Measurements from ENCODE around the gene STT3B.
"Not testable (repeated sequence)": the region's sequence is repeated elsewhere in the genome, so short reads cannot be mapped to it uniquely, and the experiment has no call there.

Gene STT3B

DNA sequence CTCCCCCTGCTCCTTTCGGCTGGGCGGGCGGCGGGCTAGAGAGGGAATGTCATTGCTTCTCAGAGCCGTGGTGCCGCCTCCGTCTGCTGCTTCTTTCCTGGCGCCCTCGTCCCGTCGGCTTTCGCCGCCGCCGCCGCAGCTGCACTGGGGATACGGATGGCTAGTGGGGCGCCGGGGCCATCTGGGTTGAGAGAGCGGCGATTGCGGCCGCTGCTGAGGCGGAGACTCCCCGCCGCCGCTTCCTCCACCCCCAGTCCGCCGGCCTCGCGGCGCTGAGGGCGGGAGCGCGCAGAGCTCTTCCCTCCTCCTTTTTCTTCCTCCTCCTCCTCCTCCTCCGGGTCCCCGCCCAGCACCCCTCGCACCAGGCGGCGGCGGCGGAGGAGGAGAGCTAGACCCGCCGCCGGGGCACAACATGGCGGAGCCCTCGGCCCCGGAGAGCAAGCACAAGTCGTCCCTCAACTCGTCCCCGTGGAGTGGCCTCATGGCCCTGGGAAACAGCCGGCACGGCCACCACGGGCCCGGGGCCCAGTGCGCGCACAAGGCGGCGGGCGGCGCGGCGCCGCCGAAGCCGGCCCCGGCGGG lies at the start of gene STT3B:
Gene STT3B, plus strand, starts transcription at position 339 of the 582 bp plus-strand sequence. Its CDS starts 74 bp downstream, at position 413.
- peak in 30 of 56 donors; percentile 43 to 94 (median 85) for DNase-seq

DNA sequence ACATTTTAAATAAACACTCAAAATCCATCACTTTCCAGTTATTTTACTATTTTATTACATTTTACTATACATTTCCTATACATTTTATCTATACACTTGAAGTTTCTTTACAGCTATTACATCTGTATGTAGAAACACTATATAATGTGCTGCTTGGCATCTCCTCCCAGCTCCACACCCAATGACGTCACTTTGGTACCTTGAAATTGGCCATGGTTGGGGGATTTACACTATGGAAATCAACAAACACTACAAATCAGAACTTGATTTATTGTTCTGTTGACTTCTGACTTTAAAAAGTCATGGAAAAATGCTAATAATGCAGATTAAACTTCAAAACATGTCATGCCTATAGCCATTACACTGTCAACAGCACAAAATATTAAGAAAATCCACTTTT lies 48.9 kb upstream of the STT3B start:
- no peak for DNase-seq

DNA sequence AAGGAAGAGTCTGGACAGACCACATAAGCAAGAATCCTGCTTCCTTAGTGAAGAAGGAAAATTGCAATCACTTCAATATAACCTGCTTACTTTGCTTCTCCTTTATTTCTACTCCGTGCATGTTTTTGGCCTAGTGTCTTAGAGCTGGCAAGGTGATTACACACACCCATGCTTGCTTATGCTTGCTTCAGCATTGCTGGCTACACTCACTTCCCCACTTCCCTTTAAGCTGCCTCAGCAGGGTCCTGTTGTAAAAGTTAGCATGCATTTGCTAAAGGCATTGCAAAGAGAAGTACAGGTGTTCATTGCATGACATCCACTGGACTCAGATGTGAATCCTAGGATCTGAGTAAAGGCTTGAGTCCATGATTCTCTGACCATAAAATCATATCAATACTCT lies 47.5 kb upstream of the STT3B start:
- DNase-seq, result no peak

DNA sequence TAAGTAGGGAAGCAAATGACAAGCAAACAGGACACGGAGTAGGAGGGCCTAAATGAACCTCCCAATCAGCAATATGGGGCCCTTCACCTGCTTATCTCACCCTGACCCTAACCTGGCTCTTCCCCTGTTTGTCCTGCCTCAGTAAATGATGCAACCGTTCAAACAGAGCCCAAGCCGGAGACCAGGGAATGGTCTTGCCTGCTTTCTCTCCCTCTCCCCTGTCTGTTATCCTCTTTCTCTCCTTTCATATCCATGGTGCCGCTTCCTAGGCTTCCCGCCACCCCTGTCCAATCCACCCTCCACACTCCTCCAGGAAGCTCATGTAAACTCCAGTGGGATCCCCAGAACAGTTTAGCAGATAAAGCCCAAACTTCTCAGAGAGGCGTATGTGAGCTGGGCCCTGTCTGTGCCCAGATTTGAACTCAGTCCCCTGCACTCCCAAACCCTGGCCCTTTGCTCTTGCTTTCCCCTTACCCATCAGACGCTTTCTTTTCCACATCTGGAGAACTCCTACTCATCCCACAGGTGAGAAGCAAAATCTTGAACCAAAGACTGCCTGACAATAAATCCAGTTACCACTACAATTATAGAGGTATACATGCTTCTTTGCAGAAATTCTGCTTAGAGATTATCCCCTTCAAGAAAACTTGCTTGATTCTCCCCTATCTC lies 45.7 kb upstream of the STT3B start:
- no peak for DNase-seq

DNA sequence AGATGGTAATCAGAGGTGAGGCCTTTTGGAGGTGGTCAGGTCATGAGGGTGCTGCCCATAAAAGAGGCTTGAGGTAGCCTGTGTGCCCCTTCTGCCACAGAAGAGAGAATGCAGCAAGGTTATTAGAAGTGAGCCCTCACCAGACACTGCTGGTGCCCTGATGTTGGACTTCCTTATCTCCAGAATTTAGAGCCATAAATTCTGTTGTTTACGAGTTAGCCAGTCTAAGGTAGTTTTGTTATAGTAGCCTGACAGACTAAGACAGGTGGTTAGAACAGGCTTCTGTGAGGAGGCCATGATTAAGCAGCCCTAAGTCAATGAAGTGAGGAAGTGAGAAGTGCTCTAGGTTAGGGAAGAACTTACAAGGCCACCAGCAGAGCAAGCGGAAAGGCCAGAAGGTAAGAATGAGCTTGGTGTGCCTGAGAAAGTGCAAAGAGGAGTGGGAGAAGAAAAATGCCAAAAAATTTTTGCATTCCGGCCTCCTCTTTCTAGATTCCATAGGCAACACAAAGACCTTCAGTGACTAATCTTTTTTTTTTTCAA lies 44.2 kb upstream of the STT3B start:
- no peak for DNase-seq

DNA sequence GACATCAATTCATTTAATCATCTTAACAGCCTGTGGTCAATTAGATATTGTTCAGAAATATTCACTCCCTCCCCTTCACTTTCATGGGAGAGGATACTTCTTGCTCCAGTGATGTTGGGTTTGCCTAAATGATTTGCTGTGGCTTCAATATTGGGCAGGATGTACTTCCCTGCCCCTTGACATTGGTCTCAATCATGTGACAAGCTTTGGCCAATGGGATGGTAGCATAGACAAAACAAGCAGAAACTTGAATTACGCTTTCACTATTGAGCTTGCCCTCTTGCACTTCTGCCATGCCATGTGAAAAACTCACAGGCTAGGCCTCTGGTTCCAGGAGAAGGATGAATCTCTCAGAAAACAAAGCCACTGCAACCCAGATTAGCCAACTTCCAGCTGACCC lies 42.2 kb upstream of the STT3B start:
- DNase-seq, result no peak

DNA sequence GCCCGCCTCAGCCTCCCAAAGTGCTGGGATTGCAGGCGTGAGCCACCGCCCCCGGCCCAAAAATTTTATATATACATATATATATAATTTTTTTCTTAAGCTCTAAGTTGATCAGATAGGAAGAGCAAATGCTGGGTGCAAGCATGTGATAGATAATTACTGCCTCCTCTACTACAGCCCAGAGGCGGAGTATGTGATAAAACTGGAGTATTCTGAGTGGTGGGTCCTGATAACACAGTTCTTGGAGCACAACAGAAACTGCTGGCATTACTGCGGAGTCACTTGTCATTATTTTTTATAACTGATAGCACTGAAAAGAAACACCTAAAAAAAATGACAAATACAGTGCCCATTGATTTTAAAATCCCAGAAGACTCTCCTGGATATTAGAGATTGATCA lies 41.1 kb upstream of the STT3B start:
- no peak for DNase-seq

DNA sequence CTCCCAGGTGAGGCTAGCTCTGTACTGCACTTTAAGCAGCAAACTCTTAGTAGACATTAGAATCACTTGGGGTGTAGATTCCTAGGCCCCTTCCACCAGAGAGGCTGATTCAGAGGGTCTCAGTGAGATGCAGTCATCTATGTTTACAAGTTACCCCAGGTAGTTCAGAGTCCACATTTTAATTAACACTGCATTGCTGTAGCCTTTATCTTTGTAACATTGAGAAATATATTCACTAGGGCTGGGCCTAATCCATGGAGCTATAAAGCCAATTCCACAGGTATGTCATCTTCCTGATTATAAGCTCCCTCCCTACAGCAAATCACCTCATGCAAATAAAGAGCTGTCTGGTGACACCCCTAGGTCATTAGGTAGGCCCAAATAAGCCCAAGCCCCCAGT lies 39.6 kb upstream of the STT3B start:
- no peak for DNase-seq

DNA sequence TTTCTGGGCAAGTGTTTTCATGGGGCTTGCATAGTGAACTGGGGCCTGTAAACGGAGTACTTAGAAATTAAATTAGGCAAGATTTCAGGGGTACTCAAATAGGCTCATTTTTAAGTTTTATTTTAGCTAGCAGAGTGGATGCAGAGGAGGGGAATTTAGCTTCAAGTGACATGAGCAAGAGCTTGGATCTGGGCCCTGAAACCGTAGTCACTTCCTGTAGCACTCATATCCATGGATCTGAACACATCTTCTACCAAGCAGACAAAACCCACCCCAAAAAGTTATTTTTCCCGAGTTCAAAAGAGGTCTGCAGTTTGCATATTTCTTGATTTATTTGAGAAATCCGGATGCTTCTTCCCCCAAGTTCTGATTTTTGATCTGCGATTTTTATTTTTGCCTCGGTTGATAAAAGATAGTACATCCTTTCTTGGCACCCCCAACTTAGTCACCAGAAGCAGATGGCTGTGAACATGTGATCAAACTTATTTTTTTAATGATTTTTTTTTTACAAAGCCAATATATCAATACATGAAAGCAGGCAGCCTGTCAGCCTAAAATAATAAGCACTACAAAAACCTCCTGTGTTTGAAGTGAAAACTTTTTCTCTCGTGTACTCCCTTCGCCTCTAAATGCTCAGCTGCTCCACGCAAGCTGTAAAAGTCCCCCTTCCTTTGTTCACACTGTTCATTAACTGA lies 36.6 kb upstream of the STT3B start:
- DNase-seq, result no peak

DNA sequence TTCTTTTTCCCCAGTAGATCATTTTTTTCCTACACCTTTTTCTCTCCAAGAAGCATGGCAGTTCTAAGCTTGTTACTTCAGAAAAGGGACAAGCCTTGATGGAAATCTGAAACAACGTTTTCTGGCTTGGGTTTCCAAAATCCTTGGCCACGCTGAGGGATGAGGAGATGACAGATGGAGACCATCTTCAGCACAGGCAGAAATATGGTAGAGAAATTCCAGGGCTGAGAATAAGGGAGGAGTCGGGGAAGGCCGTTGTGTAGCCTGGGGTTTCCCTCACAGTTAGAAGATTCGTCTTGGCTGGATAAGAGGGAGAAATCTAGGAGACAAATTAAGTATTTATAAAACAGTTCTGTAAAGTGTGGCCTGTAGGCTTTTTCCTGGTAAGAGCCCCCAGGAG lies 33.9 kb upstream of the STT3B start:
- DNase-seq, result no peak

DNA sequence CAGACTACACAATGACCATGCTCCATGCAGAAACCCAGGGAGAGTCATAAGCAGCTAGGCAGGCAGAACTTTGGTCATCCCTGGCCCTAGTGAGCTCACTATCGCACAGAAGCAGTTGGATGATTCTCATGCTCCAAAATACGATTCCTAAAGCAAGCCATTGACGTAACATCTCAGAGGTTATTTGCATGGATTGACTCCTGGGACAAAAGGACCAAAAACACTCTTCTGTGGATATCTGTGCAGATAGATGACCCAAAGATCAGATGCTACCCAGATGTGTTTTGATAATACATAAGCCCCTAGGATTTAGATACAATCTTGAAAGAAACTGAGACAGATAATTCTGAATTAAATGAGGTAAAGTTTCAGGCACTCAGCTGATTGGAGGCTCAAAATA lies 33.4 kb upstream of the STT3B start:
- no peak for DNase-seq

DNA sequence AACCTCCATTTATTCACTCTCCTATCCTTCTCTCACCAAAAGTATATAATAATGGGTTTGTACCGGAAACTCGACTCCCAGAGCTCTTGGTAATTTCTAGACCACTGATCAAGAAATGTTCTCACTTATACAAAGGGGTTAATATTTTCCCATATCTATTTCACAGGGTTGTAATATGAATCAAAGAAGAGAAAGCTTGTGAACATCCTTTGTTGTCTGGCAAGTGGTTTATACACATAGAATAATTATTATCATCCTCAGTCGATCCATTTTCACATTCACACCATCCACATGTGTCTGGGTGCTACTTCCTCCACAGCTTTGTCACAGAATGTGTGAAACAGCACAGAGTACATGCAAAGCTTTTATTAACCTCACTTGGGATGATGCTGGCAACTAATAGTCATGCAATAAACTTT lies 29.9 kb upstream of the STT3B start:
- DNase-seq, result no peak

DNA sequence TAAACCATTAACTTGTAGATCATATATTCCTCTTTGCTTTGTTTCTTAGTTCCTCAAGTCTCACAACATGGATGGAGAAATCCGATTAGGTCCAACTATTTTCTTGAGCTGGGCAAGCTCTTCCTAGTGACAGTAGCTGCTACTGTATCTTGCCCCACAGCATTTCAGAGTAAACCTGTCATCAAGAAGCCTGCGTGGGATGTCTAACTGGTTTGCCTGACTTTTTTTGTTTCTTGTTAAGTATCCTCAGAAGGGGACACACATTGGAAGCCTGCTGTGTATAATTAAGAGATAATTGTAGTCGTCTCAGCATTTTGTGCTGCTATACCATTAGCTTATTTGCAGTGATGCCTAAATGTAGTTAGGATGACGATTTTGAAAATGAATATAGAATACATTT lies 29.3 kb upstream of the STT3B start:
- no peak for DNase-seq

DNA sequence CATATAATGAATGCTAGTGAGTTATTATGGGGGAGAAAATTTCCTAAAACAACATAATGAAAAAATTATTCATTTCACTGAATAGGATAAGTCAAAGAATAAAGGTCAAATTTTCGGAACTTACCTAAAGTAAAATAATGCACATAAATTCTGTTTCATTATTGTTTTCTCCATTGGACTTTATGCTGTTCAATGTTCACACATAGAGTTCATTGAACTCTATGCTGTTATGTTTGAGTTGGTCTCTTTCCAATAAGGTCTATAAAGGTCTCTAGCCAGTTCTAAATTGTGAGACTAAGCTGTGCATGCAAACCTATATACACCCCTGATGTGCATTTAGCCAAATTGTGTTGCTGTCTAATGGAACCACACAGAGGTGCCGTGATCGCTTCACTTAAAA lies 28.5 kb upstream of the STT3B start:
- DNase-seq, result no peak

DNA sequence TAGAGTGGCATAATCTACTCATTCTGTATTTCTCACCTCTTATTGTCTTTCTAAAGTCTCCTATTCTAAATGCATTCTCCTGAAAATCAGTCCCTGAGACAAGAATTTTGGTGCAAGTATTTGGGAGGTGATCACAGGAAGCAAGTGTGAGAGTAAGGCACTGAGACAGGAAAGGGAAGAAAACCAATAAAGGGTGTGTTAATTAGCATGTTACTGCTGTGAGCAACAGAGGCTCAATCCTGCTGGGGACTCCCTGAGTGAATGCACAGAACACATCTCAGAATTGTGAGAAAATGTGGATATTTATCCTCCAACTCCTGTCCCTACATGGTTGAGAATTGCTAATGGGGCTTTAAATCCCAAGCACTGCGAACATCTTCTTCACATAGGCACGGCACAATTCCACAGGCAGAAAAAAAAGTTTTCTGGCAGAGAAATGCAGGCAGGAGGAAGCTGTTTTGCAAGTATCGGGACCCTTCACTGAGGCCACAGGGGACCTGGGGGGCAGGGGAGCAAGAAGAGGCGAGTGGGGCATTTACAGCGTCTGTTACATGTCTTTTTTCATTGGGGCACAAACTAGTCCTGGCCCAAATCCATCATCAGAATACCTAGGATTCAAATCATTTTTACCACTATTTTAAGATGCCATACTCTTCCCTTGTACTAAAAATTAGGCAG lies 27.2 kb upstream of the STT3B start:
- no peak for DNase-seq

DNA sequence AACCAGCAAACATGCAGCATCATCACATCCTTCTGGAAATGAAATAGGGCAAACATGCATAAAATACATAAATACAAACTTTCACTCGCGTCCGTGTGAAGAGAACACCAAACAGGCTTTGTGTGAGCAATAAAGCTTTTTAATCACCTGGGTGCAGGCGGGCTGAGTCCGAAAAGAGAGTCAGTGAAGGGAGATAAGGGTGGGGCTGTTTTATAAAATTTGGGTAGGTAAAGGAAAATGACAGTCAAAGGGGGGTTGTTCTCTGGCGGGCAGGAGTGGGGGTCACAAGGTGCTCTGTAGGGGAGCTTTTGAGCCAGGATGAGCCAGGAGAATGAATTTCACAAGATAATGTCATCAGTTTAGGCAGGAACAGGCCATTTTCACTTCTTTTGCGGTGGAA lies 26.2 kb upstream of the STT3B start:
- DNase-seq, result not testable (repeated sequence)

DNA sequence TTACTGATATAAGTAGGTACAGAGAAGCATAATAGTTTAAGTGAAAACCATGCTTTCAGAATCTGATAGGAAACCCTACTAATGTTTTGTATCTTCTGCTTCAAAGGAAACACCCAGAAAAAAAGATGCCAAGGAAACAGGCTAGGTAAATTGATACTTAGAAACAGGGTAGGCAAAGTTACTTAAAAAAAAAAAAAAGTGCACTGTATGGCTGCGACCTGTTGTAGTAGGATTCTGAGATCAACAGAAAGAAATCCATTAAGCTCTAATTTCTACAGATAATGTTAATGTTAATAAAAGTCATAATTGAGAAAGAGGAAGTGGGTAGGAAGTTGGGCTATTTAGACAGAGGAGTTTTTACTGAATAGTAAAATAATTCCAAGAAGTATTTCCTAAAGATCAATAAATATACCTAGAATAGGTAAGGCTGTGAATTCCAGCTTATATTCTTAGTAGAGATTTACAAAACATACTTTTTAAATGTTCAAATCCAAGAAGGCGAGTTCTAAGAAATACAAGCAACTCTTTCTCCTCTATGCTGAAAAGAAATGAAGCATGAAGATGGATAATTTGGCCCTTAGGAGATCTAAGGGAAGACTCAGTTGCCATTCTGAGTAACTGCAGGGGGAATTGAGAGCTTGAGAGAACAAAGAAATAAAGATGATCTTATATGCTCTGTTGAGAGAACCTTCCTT lies 24.1 kb upstream of the STT3B start:
- no peak for DNase-seq

DNA sequence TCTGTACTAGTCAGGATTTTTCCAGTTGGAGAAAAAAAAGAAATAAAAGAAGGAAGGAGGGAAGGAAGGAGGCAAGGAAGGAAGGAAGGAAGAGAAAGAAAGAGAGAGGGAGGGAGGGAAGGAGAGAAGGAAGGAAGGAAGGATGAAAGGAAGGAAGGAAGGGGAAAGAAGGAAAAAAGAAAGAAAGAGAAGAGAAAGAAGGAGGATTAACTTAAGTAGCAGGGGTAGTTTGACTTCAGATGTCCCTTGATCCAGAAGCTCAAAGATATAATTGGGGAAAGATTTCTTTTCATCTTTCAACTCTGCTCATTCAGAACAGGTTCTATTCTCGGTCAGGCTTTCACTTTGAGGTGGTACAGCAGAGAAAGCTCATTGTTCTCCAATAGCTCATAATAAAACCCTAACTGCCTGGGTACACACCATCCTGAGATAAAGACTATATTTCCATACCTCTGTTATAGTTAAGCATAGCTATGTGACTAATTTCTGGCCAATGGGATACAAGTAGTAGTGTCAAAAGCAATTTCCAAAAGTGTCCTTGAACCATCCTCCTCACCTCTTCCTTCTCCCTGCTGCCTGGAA lies 23.5 kb upstream of the STT3B start:
- no peak for DNase-seq

DNA sequence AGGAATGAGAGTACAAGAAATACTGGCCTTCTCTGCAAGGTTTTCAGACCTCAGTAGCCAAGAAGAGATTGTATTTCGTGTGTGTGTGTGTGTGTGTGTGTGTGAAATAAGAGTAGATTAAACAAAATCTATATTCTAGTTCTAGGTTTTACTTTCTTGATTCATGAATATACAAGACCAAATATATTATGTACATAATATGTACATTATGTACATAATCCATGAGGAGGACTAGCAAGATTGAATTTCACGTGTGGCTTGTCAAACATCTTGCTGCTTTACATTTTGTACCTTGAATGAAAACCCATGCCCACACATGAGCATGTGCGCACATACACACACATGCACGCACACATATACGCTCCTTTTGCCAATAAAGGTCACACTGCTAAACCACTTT lies 18.2 kb upstream of the STT3B start:
- DNase-seq, result no peak

DNA sequence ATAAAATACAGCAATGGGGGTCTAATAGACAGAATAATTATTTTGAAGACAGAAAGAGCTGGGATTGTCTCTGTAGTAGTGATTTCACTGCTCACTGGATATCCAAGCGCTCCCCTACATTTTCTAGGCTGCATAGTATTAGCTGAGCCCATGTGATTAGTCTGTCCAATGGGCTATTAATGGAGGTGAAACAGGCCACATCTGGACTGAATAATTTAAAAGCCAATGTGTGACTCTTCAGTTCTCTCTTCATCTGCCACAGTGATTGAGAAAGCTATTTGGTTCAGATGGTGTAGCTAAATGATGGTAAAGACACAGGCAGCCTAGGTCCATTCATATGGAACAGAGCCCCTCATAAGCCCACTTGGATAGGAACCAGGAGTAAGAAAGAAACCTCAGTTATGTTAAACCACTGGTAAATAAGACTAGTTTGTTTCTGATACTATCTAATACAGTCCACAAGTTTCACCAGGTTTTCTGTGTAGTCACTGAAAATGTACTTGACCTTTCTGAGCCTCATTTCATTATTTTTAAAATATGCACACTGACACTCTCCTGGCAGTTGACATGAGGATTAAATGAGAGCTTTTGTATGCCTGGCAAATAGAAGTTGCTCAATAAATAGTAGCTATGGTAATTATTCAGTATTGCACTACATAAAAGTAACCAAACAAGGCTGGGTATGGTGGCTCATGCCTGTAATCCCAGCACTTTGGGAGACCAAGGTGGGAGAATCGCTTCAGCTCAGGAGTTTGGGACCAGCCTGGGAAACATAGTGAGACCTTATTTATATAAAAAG lies 17.0 kb upstream of the STT3B start:
- DNase-seq, result no peak
